B cell (primary cell): ENCODE measurements around the gene COL6A1. TPM values are rescaled to one million over a fixed set of nuclear protein-coding genes. Genes with fewer than 3 reads are reported as not detected.

Experiments used
- ATAC-seq: fragments of 200-7000 bp; cut with Tn5 transposase; one replicate; pipeline ENCODE4 v1.10.0; 2021; ENCODE audit warnings: low read depth, mild to moderate bottlenecking, moderate number of reproducible peaks, moderate library complexity
- CTCF ChIA-PET: fragments of 350-600 bp; sonication (Branson Sonifier 250); formaldehyde crosslinking; loops from one replicate; lab custom pipeline; 2021; ENCODE audit warnings: antibody characterized with exemption, inconsistent platforms; lab: Charles Lee
- POLR2A ChIA-PET: fragments of 350-600 bp; sonication (Branson Sonifier 250); formaldehyde crosslinking; loops from one replicate; lab custom pipeline; 2021; ENCODE audit warnings: antibody characterized with exemption; lab: Charles Lee
- DNase-seq: peaks from one replicate; pipeline ENCODE4 v3.0.0; 2013
- H2AFZ ChIP-seq: 2 replicates; pipeline ENCODE4 v1.6.1; 2012; ENCODE audit warnings: mild to moderate bottlenecking, low read depth, low read length; ENCODE audit not compliant: insufficient read depth, poor library complexity, severe bottlenecking
- H3K27ac ChIP-seq, 2 donors: 1 replicate in 1 of 2; 2 replicates in 1 of 2; pipeline ENCODE4 v1.5.1; 2012 to 2013; ENCODE audit warnings: low read length in 2 of 2, mild to moderate bottlenecking in 2 of 2, moderate library complexity in 1 of 2
- H3K27me3 ChIP-seq, 4 experiments: fragments of 200-600 bp in 1 of 4; sonication (generic) in 1 of 4; replicated peaks in 1 of 4; 1 replicate in 2 of 4; 2 replicates in 2 of 4; pipeline versions ENCODE4 v1.6.1 to v1.7.0; 2013 to 2016; ENCODE audit warnings: low read length in 3 of 4, mild to moderate bottlenecking in 2 of 4, mixed read lengths in 1 of 4, moderate library complexity in 1 of 4; ENCODE audit not compliant: insufficient read depth in 4 of 4, control insufficient read depth in 3 of 4; ENCODE audit errors: control extremely low read depth in 1 of 4
- H3K36me3 ChIP-seq, 2 experiments: replicated peaks in 1 of 2; 1 replicate in 1 of 2; 2 replicates in 1 of 2; pipeline versions ENCODE4 v1.6.1 to v1.7.1; 2013; ENCODE audit warnings: low read length in 1 of 2; ENCODE audit not compliant: insufficient read depth in 2 of 2, control insufficient read depth in 1 of 2; ENCODE audit errors: control extremely low read depth in 1 of 2, extremely low read depth in 1 of 2
- H3K4me1 ChIP-seq, 2 donors: fragments of 200-600 bp in 1 of 2; sonication (generic) in 1 of 2; 1 replicate in 1 of 2; 2 replicates in 1 of 2; pipeline versions ENCODE4 v1.5.1 to v1.6.1; 2013 to 2017; ENCODE audit warnings: low read length in 2 of 2; ENCODE audit not compliant: control insufficient read depth in 2 of 2, insufficient read depth in 2 of 2
- H3K4me2 ChIP-seq: replicated peaks from 2 replicates; pipeline ENCODE3; 2012; ENCODE audit warnings: mild to moderate bottlenecking, low read depth, low read length; ENCODE audit not compliant: poor library complexity, severe bottlenecking
- H3K4me3 ChIP-seq, 5 experiments: fragments of 200-600 bp in 1 of 5; sonication (generic) in 1 of 5; 1 replicate in 3 of 5; 2 replicates in 2 of 5; pipeline versions ENCODE4 v1.5.1 to v1.7.0; 2011 to 2016; ENCODE audit warnings: low read length in 4 of 5, mild to moderate bottlenecking in 4 of 5, low read depth in 2 of 5, control low read depth in 1 of 5, moderate library complexity in 1 of 5; ENCODE audit not compliant: insufficient read depth in 1 of 5; ENCODE audit errors: control extremely low read depth in 1 of 5, extremely low read depth in 1 of 5
- H3K79me2 ChIP-seq: fragments of 200-600 bp; sonication (generic); one replicate; pipeline ENCODE4 v1.6.0; 2016; ENCODE audit warnings: low read length; ENCODE audit not compliant: control insufficient read depth, insufficient read depth
- H3K9ac ChIP-seq: fragments of 200-600 bp; sonication (generic); 2 replicates; pipeline ENCODE4 v1.6.1; 2017; ENCODE audit warnings: mild to moderate bottlenecking, low read length, moderate library complexity
- H3K9me3 ChIP-seq, 3 donors: one replicate each; pipeline versions ENCODE4 v1.6.1 to v1.7.1; 2013; ENCODE audit warnings: low read length in 2 of 3; ENCODE audit not compliant: control insufficient read depth in 2 of 3, insufficient read depth in 1 of 3; ENCODE audit errors: control extremely low read depth in 1 of 3
- H4K20me1 ChIP-seq: 2 replicates; pipeline ENCODE4 v1.6.0; 2012; ENCODE audit warnings: mild to moderate bottlenecking, low read length; ENCODE audit not compliant: insufficient read depth, control insufficient read depth, poor library complexity, severe bottlenecking
- H3K27ac Mint-ChIP-seq: one replicate; pipeline ENCODE4 v1.8.0; 2021; ENCODE audit warnings: mixed read lengths
- H3K27me3 Mint-ChIP-seq: one replicate; pipeline ENCODE4 v1.8.0; 2021; ENCODE audit warnings: mixed read lengths
- H3K4me1 Mint-ChIP-seq: one replicate; pipeline ENCODE4 v1.8.0; 2021; ENCODE audit warnings: mixed read lengths
- H3K4me3 Mint-ChIP-seq: one replicate; pipeline ENCODE4 v1.8.0; 2021; ENCODE audit warnings: mixed read lengths
- H3K9me3 Mint-ChIP-seq: one replicate; pipeline ENCODE4 v1.8.0; 2022; ENCODE audit warnings: mixed read lengths; ENCODE audit not compliant: insufficient read depth
- CTCF ChIP-seq: fragments of 200-600 bp; IDR thresholded peaks from one replicate; pipeline ENCODE4 v1.8.0; 2022; ENCODE audit warnings: antibody characterized with exemption, mild to moderate bottlenecking
- EZH2 ChIP-seq: IDR thresholded peaks from 2 replicates; pipeline ENCODE4 v1.6.1; 2012; ENCODE audit warnings: borderline replicate concordance, low read depth, mild to moderate bottlenecking, moderate library complexity, low read length; ENCODE audit not compliant: insufficient read depth, poor library complexity, severe bottlenecking
- WGBS: methylation state at CpG from one replicate; pipeline ENCODE4 v1.1.5; 2013; ENCODE audit warnings: missing lambda C conversion rate; ENCODE audit not compliant: insufficient coverage; 5-methylcytosine and 5-hydroxymethylcytosine counted together
- intact Hi-C: fragments of 100-400 bp; cut with micrococcal nuclease; formaldehyde crosslinking; loops from one replicate; pipeline ENCODE4 v1.10.0; 2022
- polyA plus RNA-seq: library from polyadenylated mRNA; depleted of rRNA; stranded (reverse); fragments of >200 nt; gene quantifications from 2 replicates; pipeline ENCODE4 v1.2.3, GENCODE V29; 2012
- total RNA-seq, 2 donors: library from RNA; stranded (reverse); fragments of 120-200 nt in 1 of 2; gene quantifications; 1 replicate in 1 of 2; 2 replicates in 1 of 2; pipeline versions ENCODE4 v1.2.3 to v1.2.4, GENCODE V29; 2013 to 2022

COL6A1 gene
- total and polyA plus RNA-seq, 2 donors (not counting 1 experiment from before 2014, with no cell fraction given) = 0.39 to 0.67 TPM

- H4K20me1 ChIP-seq = no peaks in the 10 kb centered on the region
- no peak overlapping the region for H3K27ac ChIP-seq
- ChIA-PET CTCF (no interaction called here), POLR2A (no interaction called here)
- H3K4me2 ChIP-seq = no peak overlapping the region
- TF ChIP-seq CTCF = no peak
- no peak for TF ChIP-seq EZH2
- H3K9me3 ChIP-seq = peaks cover 0 to 8% (median 3%) of the 10 kb centered on the region in 3 donors
- WGBS = 96% methylated on average over 40 of the region's 64 CpGs
- H3K27me3 Mint-ChIP-seq = no peaks in the 10 kb centered on the region
- H3K4me3 ChIP-seq = no peak overlapping the region
- H3K4me1 Mint-ChIP-seq = no peaks in the 10 kb centered on the region
- no peak overlapping the region for H3K4me3 Mint-ChIP-seq
- DNase-seq (no peak), ATAC-seq (no peak)
- H3K9ac ChIP-seq = no peak overlapping the region
- no peak overlapping the region for H3K27ac Mint-ChIP-seq
- H3K36me3 ChIP-seq = no peaks in the 10 kb centered on the region
- intact Hi-C loops = no loop called here
- no peaks in the 10 kb centered on the region for H3K79me2 ChIP-seq
- no peaks in the 10 kb centered on the region for H3K4me1 ChIP-seq
- no peak overlapping the region for H2AFZ ChIP-seq
- H3K9me3 Mint-ChIP-seq = peaks cover 7% of the 10 kb centered on the region
- H3K27me3 ChIP-seq = no peaks in the 10 kb centered on the region
These were observed 52.1 kb downstream of the COL6A1 start for GRCh38 chr21:46033410-46034400.
